A549 (cell line): ENCODE results near the gene GSTM2. TPM values are rescaled to one million over a fixed set of nuclear protein-coding genes. Genes with fewer than 3 reads are reported as not detected.

ENCODE experiments used
- ATAC-seq, 2 experiments: fragments of 200-7000 bp in 1 of 2; fragments of >200 bp in 1 of 2; cut with Nextera tagmentation in 1 of 2; cut with Tn5 transposase in 1 of 2; 3 replicates each; pipeline versions ENCODE4 v1.8.0 to v1.9.1; 2018 to 2020; ENCODE audit warnings: mild to moderate bottlenecking in 1 of 2, moderate library complexity in 1 of 2
- CTCF ChIA-PET: fragments of 300-600 bp; sonication (Branson Sonifier 250); formaldehyde crosslinking; extraction: SDS; loops from one replicate; lab custom pipeline; 2021; ENCODE audit warnings: antibody characterized with exemption, inconsistent platforms; lab: Yijun Ruan, JAX
- POLR2A ChIA-PET: fragments of 350-600 bp; formaldehyde crosslinking; extraction: SDS; loops from one replicate; lab custom pipeline; 2021; ENCODE audit warnings: antibody characterized with exemption, inconsistent platforms; lab: Yijun Ruan, JAX
- DNase-seq, 2 experiments: peaks; one replicate each; pipeline versions ENCODE4 v3.0.0 to v3.0.0-alpha.2; 2011 to 2016; ENCODE audit warnings: low read depth in 1 of 2, low spot score in 1 of 2
- FAIRE-seq: peaks from 2 replicates; lab custom pipeline; 2011; peaks lifted over from hg19 to GRCh38; lab: Jason Lieb, UNC
- H3K27ac ChIP-seq, 2 experiments: fragments of >200 bp; sonication (Bioruptor Twin); formaldehyde crosslinking; 3 replicates each; pipeline ENCODE4 v1.5.1; 2016 to 2017
- H3K4me1 ChIP-seq: fragments of >200 bp; sonication (Bioruptor Twin); formaldehyde crosslinking; 3 replicates; pipeline ENCODE4 v1.6.1; 2016
- H3K4me2 ChIP-seq: fragments of >200 bp; sonication (Bioruptor Twin); formaldehyde crosslinking; 3 replicates; pipeline ENCODE4 v1.6.1; 2016
- H3K4me3 ChIP-seq: fragments of >200 bp; sonication (Bioruptor Twin); formaldehyde crosslinking; 3 replicates; pipeline ENCODE4 v1.5.1; 2016
- H3K9me3 ChIP-seq: fragments of >200 bp; sonication (Bioruptor Twin); formaldehyde crosslinking; 3 replicates; pipeline ENCODE4 v1.6.1; 2016
- CBX2 ChIP-seq: fragments of 200-600 bp; sonication (generic); IDR thresholded peaks from 2 replicates; pipeline ENCODE4 v1.6.1; 2016; ENCODE audit warnings: low read depth, mild to moderate bottlenecking, borderline replicate concordance
- CBX8 ChIP-seq: fragments of 200-600 bp; sonication (generic); IDR thresholded peaks from 2 replicates; pipeline ENCODE4 v1.6.1; 2016
- CTCF ChIP-seq: fragments of >200 bp; sonication (Bioruptor Twin); formaldehyde crosslinking; IDR thresholded peaks from 3 replicates; pipeline ENCODE4 v1.5.1; 2016
- E2F6 ChIP-seq: IDR thresholded peaks from 2 replicates; pipeline ENCODE4 v1.6.1; 2012; ENCODE audit warnings: low read depth, borderline replicate concordance
- EHMT2 ChIP-seq: fragments of 200-600 bp; sonication (generic); IDR thresholded peaks from 2 replicates; pipeline ENCODE4 v1.6.1; 2016; ENCODE audit warnings: antibody characterized with exemption, low read depth, mild to moderate bottlenecking, moderate library complexity
- GATA3 ChIP-seq: IDR thresholded peaks from 2 replicates; pipeline ENCODE4 v1.6.1; 2012; ENCODE audit warnings: borderline replicate concordance
- HDAC2 ChIP-seq: fragments of 200-600 bp; sonication (generic); IDR thresholded peaks from 2 replicates; pipeline ENCODE4 v1.6.1; 2016
- HEYL ChIP-seq: fragments of 250-450 bp; sonication (Bioruptor Pico); IDR thresholded peaks from 2 replicates; pipeline ENCODE4 v1.8.0; 2021; ENCODE audit warnings: mild to moderate bottlenecking, moderate library complexity
- HMGXB4 ChIP-seq: fragments of 250-450 bp; sonication (Bioruptor Pico); IDR thresholded peaks from 2 replicates; pipeline ENCODE4 v1.5.0; 2021; ENCODE audit warnings: mild to moderate bottlenecking, moderate library complexity, borderline replicate concordance
- MAZ ChIP-seq: fragments of 150-350 bp; IDR thresholded peaks from 2 replicates; pipeline ENCODE4 v1.6.1; 2014; ENCODE audit warnings: antibody characterized with exemption, low read depth, low read length, borderline replicate concordance
- NR3C1 ChIP-seq: fragments of >200 bp; sonication (Bioruptor Twin); formaldehyde crosslinking; IDR thresholded peaks from 3 replicates; pipeline ENCODE4 v1.6.1; 2017
- SMC3 ChIP-seq: fragments of >200 bp; sonication (Bioruptor Twin); formaldehyde crosslinking; IDR thresholded peaks from 3 replicates; pipeline ENCODE4 v1.6.1; 2018; ENCODE audit warnings: inconsistent platforms
- SREBF2 ChIP-seq: fragments of 450-650 bp; IDR thresholded peaks from 2 replicates; pipeline ENCODE4 v1.6.1; 2014; ENCODE audit warnings: mild to moderate bottlenecking, moderate library complexity
- TFCP2L1 ChIP-seq: fragments of 250-450 bp; sonication (Bioruptor Pico); IDR thresholded peaks from 2 replicates; pipeline ENCODE4 v1.5.0; 2021; ENCODE audit warnings: mild to moderate bottlenecking
- TP53 ChIP-seq: fragments of 250-450 bp; sonication (Bioruptor Pico); IDR thresholded peaks from 2 replicates; pipeline ENCODE4 v1.5.0; 2021; ENCODE audit warnings: mild to moderate bottlenecking, moderate library complexity
- ZSCAN20 ChIP-seq: fragments of 250-450 bp; sonication (Bioruptor Pico); IDR thresholded peaks from 2 replicates; pipeline ENCODE4 v1.8.0; 2022; ENCODE audit warnings: mild to moderate bottlenecking, moderate library complexity
- WGBS: methylation state at CpG from one replicate; pipeline ENCODE4 v1.1.6; 2017; ENCODE audit errors: missing lambda C conversion rate; 5-methylcytosine and 5-hydroxymethylcytosine counted together
- polyA plus RNA-seq, 4 experiments: library from polyadenylated mRNA; depleted of rRNA in 3 of 4; stranded (reverse); fragments of >200 nt; fragmentation: RNase III in 1 of 4; extraction: RNeasy Plus Mini Kit Qiagen cat#74134 plus additional on column Dnase treatment in 1 of 4; gene quantifications; 2 replicates in 3 of 4; 3 replicates in 1 of 4; pipeline ENCODE4 v1.2.3, GENCODE V29; 2011 to 2017
- TF ChIP-seq, protein P1 (sequence below): fragments of 200-600 bp; sonication (generic); IDR thresholded peaks from 2 replicates; pipeline ENCODE4 v1.6.1; 2016; ENCODE audit warnings: antibody characterized with exemption, mild to moderate bottlenecking, moderate library complexity
- TF ChIP-seq, protein P2 (sequence below): fragments of 150-350 bp; IDR thresholded peaks from 2 replicates; pipeline ENCODE4 v1.6.1; 2014; ENCODE audit warnings: low read depth, mild to moderate bottlenecking, low read length
- TF ChIP-seq, protein P3 (sequence below): fragments of >200 bp; sonication (Bioruptor Twin); formaldehyde crosslinking; IDR thresholded peaks from 2 replicates; pipeline ENCODE4 v1.6.1; 2016

GSTM2 gene
- polyA plus RNA-seq, 2 of the 4 experiments (the other 2 are of a cell fraction): 4.8 to 6.5 TPM

DNA sequence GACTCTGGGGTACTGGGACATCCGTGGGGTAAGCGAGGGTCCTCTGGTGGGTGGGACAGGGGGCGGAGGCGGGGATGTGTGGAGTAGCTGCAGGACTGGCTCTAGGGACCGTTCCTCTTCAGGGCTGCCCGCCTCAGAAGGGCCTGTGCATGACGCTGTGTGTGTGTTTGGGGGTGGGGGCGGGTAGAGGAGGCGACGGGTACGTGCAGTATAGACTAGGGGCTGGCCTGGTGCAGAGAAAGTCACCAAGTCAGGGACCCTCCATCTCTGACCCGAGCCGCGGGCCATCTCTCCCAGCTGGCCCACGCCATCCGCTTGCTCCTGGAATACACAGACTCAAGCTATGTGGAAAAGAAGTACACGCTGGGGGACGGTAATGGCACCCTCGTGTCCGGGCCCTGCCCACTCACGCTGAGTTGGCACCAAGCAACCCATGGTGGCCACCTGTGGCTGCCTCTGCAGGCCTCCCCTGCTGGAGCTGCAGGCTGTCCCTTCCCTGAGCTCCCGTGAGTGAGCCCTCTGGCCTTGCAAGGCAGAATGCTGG is 44.5 kb downstream of the GSTM2 start (continued):
- TF ChIP-seq, protein P1, sequence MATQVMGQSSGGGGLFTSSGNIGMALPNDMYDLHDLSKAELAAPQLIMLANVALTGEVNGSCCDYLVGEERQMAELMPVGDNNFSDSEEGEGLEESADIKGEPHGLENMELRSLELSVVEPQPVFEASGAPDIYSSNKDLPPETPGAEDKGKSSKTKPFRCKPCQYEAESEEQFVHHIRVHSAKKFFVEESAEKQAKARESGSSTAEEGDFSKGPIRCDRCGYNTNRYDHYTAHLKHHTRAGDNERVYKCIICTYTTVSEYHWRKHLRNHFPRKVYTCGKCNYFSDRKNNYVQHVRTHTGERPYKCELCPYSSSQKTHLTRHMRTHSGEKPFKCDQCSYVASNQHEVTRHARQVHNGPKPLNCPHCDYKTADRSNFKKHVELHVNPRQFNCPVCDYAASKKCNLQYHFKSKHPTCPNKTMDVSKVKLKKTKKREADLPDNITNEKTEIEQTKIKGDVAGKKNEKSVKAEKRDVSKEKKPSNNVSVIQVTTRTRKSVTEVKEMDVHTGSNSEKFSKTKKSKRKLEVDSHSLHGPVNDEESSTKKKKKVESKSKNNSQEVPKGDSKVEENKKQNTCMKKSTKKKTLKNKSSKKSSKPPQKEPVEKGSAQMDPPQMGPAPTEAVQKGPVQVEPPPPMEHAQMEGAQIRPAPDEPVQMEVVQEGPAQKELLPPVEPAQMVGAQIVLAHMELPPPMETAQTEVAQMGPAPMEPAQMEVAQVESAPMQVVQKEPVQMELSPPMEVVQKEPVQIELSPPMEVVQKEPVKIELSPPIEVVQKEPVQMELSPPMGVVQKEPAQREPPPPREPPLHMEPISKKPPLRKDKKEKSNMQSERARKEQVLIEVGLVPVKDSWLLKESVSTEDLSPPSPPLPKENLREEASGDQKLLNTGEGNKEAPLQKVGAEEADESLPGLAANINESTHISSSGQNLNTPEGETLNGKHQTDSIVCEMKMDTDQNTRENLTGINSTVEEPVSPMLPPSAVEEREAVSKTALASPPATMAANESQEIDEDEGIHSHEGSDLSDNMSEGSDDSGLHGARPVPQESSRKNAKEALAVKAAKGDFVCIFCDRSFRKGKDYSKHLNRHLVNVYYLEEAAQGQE: no peak

DNA sequence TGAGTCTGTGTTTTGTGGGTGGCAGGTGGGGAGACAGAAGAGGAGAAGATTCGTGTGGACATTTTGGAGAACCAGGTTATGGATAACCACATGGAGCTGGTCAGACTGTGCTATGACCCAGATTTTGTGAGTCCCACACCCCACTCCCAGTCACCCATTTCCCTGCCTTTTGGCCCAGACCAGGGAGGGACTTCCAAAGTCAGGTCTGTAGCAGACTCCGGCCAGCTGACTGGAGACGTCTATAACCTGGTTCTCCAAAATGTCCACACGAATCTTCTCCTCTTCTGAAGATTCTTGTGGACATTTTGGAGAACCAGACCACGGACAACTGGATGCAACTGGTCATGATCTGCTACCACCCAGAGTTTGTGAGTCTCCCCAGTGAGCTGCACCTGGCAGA is 45.8 kb downstream of the GSTM2 start:
- no peak overlapping the region for H3K4me3 ChIP-seq
- DNase-seq: no peak
- no peak for ATAC-seq
- no peak for TF ChIP-seq MAZ
- TF ChIP-seq HEYL (CRISPR knock-in tag): no peak
- TF ChIP-seq E2F6: no peak
- no peak for TF ChIP-seq CTCF
- TF ChIP-seq CBX2: no peak
- TF ChIP-seq HMGXB4 (CRISPR knock-in tag): no peak
- TF ChIP-seq SREBF2: no peak
- no peak for TF ChIP-seq TP53 (CRISPR knock-in tag)
- no peak for TF ChIP-seq ZSCAN20
- TF ChIP-seq EHMT2: no peak
- no peak for TF ChIP-seq GATA3
- TF ChIP-seq, protein P2, sequence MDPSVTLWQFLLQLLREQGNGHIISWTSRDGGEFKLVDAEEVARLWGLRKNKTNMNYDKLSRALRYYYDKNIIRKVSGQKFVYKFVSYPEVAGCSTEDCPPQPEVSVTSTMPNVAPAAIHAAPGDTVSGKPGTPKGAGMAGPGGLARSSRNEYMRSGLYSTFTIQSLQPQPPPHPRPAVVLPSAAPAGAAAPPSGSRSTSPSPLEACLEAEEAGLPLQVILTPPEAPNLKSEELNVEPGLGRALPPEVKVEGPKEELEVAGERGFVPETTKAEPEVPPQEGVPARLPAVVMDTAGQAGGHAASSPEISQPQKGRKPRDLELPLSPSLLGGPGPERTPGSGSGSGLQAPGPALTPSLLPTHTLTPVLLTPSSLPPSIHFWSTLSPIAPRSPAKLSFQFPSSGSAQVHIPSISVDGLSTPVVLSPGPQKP: no peak
- TF ChIP-seq NR3C1: no peak
- TF ChIP-seq, protein P3, sequence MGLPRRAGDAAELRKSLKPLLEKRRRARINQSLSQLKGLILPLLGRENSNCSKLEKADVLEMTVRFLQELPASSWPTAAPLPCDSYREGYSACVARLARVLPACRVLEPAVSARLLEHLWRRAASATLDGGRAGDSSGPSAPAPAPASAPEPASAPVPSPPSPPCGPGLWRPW: no peak
- no peak for TF ChIP-seq CBX8
- no peak for TF ChIP-seq SMC3
- TF ChIP-seq HDAC2: no peak
- TF ChIP-seq TFCP2L1: no peak
- 48% methylated on average over 5 of the region's 5 CpGs for WGBS
- POLR2A ChIA-PET: no interaction called here
- no peaks in the 10 kb centered on the region for H3K9me3 ChIP-seq
- H3K4me2 ChIP-seq: no peak overlapping the region
- no peak overlapping the region for H3K27ac ChIP-seq
- peaks cover 2% of the 10 kb centered on the region; the same call in 2 of the 3 replicates for H3K4me1 ChIP-seq
- CTCF ChIA-PET: interaction anchor here (0.7 to 1.0 kb wide), 2 partner anchors 168 to 172 kb away, joined by 3 to 4 read pairs; no protein-coding TSS in a partner anchor
- no peak for FAIRE-seq
